Stimulated activated CD4-positive, alpha-beta T cell treated with anti-CD3 and anti-CD28 coated beads, TNF-alpha, amount 100 ng/mL, for 1 hour (primary cell): ENCODE results near the gene SLC12A4.

Experiments
- DNase-seq, 3 donors: peaks; one replicate each; pipeline ENCODE4 v3.0.0-alpha.2; 2020; ENCODE audit warnings: low read depth in 3 of 3, low spot score in 1 of 3

SLC12A4 gene

GRCh38 chr16:67902831-67903230 is 65.6 kb downstream of the SLC12A4 start:
- DNase-seq, result no peak

GRCh38 chr16:67901734-67902133 is 66.7 kb downstream of the SLC12A4 start:
- DNase-seq, result no peak

DNA sequence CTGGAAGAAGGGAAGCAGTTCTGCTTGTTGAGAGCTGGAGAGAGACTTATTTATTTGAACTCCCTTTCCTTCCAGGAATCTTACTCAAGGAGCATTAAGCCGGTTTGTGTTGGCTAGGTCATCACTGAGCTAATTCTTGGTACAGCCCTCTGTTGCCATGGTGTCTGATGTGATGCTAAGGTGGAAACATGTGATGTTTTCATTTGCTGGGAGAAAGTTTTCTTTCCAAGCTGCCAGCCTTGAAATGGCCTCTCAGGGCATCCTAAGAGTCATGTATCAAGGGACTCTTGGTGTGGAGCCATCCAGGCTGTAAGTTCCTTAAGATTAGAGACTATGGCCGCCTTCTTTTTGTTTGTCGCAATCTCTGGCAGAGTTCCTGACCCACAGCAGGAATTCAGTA is 71.2 kb downstream of the SLC12A4 start:
- no peak for DNase-seq

- DNase-seq, result no peak
Observed at GRCh38 chr16:67893743-67894399, 74.6 kb downstream of the SLC12A4 start.
